Measurements from ENCODE around the gene NLRP8. TPM values are rescaled to one million over a fixed set of nuclear protein-coding genes. Genes with fewer than 3 reads are reported as not detected.
"Not testable (repeated sequence)": the region's sequence is repeated elsewhere in the genome, so short reads cannot be mapped to it uniquely, and the experiment has no call there.

Gene NLRP8
- total and polyA plus RNA-seq, 7 donors, result not detected

DNA sequence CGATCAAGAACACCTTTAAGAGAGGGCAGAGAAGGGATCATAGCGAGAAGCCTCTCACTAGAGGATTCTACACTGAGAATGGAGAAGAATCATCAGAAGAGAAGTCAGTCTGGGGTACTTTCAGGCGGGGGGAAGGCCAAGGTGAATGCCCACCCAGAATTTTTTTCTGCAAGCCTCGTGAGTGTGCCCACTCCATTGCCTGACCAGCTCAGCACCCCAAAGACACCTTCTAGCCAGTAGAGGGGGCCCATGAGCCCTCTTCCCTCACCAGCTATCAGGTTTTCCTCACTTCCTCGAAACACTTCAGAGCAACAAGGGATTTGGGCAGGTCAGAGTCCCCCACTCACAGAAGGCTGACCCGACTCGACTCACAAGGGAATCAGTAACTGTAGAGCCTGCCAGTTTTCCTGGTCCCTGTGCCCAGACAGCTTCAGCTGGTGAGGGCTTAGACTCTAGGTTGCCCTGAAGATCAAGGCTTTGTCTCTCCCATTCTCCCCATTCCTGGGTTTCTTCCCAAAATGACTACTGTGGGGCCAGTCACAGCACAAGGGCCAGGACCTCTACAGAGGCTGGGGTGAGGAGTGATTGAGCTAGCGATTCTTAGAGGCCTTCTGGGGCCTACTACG, 33.9 kb upstream of the NLRP8 start:
- H3K4me3 ChIP-seq, result no peak overlapping the region
- TF ChIP-seq, protein P1, sequence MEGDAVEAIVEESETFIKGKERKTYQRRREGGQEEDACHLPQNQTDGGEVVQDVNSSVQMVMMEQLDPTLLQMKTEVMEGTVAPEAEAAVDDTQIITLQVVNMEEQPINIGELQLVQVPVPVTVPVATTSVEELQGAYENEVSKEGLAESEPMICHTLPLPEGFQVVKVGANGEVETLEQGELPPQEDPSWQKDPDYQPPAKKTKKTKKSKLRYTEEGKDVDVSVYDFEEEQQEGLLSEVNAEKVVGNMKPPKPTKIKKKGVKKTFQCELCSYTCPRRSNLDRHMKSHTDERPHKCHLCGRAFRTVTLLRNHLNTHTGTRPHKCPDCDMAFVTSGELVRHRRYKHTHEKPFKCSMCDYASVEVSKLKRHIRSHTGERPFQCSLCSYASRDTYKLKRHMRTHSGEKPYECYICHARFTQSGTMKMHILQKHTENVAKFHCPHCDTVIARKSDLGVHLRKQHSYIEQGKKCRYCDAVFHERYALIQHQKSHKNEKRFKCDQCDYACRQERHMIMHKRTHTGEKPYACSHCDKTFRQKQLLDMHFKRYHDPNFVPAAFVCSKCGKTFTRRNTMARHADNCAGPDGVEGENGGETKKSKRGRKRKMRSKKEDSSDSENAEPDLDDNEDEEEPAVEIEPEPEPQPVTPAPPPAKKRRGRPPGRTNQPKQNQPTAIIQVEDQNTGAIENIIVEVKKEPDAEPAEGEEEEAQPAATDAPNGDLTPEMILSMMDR (IDR thresholded peaks at IDR 0.05), result no peak
- no peaks in the 10 kb centered on the region for H3K27me3 ChIP-seq (ENCODE audit: insufficient read depth in 3 of 3, low read length in 2 of 3)
- peaks cover 14% of the 10 kb centered on the region for H3K9me3 ChIP-seq
- no peaks in the 10 kb centered on the region for H3K36me3 ChIP-seq (ENCODE audit: insufficient read depth in 1 of 2, low read depth in 1 of 2)
- no peak overlapping the region for H3K27ac ChIP-seq
- intact Hi-C loops (cut with DNase I), result no loop called here
- DNase-seq (no peak), ATAC-seq (no peak)
- no peaks in the 10 kb centered on the region for H3K4me1 ChIP-seq
- WGBS, 3 donors, result 47 to 49% (median 48%) methylated on average over 9 of the region's 9 CpGs

DNA sequence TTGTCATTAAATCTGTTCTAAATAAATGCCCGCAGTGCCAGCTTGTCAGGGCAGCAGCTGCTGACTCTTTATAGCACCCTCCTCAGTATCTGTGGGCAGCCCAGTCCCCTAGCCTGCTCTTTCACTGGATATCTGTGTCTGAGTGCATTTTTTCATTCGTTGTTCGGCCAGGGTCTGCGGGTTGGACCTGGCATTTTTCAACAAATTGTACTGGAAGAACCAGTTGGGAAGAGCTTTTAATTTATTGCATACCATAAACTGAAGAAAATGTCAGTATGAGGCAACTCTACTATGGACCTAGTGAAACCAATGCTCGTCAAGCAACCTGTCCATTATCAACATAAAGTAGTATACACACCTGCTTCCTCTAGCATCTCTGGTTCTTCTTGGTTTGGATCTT, 24.1 kb upstream of the NLRP8 start:
- WGBS, 3 donors, result 71 to 75% (median 73%) methylated on average over 5 of the region's 5 CpGs
- TF ChIP-seq, protein P1 (IDR thresholded peaks at IDR 0.05), result no peak

DNA sequence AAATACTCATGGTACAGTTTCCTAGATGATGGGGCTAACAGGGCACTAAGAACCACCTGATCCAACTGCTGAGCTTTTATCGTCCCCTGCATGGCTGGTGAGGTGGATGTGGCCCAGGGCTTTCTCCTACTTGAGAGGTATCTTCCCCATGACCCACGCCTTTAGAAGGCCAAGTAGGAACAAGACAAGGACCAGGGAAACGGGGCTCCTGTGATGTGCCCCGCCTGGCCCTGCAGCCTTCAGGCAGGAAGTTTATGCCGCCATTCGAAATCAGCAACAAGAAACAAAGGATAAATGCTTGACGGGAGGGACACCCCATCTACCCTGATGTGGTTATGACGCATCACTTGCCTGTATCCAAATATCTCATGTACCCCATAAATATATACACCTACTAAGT, 19.6 kb upstream of the NLRP8 start:
- ATAC-seq (no peak), DNase-seq (no peak)
- peaks cover 0 to 2% (median 0%) of the 10 kb centered on the region in 3 donors for H3K27me3 ChIP-seq (ENCODE audit: insufficient read depth in 3 of 3, low read length in 2 of 3)
- H3K4me3 ChIP-seq, result no peak overlapping the region
- peaks cover 15% of the 10 kb centered on the region for H3K9me3 ChIP-seq
- H3K36me3 ChIP-seq (ENCODE audit: insufficient read depth in 1 of 2, low read depth in 1 of 2), result no peaks in the 10 kb centered on the region
- no peak overlapping the region for H3K27ac ChIP-seq
- TF ChIP-seq, protein P1 (IDR thresholded peaks at IDR 0.05), result no peak
- intact Hi-C loops (cut with DNase I), result no loop called here
- no peaks in the 10 kb centered on the region for H3K4me1 ChIP-seq
- 71 to 75% (median 75%) methylated on average over 8 of the region's 8 CpGs for WGBS, 3 donors

More for the DNA sequence above, 24.1 kb upstream of the NLRP8 start:
- H3K27me3 ChIP-seq (ENCODE audit: insufficient read depth in 3 of 3, low read length in 2 of 3), result no peaks in the 10 kb centered on the region
- ATAC-seq (no peak), DNase-seq (no peak)
- intact Hi-C loops (cut with DNase I), result no loop called here
- peaks cover 23% of the 10 kb centered on the region for H3K9me3 ChIP-seq
- no peak overlapping the region for H3K4me3 ChIP-seq
- no peaks in the 10 kb centered on the region for H3K4me1 ChIP-seq
- H3K27ac ChIP-seq, result no peak overlapping the region
- no peaks in the 10 kb centered on the region for H3K36me3 ChIP-seq (ENCODE audit: insufficient read depth in 1 of 2, low read depth in 1 of 2)

DNA sequence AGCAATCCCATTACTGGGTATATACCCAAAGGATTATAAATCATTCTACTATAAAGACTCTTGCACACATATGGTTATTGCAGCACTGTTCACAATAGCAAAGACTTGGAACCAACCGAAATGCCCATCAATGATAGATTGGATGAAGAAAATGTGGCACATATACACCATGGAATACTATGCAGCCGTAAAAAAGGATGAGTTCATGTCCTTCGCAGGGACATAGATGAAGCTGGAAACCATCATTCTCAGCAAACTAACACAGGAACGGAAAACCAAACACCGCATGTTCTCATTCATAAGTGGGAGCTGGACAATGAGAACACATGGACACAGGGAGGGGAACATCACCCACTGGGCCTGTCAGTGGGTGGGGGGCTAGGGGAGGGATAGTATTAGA, 18.4 kb upstream of the NLRP8 start:
- H3K27ac ChIP-seq; H3K27me3 ChIP-seq (ENCODE audit: insufficient read depth in 3 of 3, low read length in 2 of 3); H3K4me1 ChIP-seq; H3K4me3 ChIP-seq; intact Hi-C loops (cut with DNase I); H3K9me3 ChIP-seq; H3K36me3 ChIP-seq (ENCODE audit: insufficient read depth in 1 of 2, low read depth in 1 of 2); DNase-seq; ATAC-seq: not testable (repeated sequence)
- WGBS, 3 donors, result 85 to 90% (median 90%) methylated on average over 5 of the region's 5 CpGs

DNA sequence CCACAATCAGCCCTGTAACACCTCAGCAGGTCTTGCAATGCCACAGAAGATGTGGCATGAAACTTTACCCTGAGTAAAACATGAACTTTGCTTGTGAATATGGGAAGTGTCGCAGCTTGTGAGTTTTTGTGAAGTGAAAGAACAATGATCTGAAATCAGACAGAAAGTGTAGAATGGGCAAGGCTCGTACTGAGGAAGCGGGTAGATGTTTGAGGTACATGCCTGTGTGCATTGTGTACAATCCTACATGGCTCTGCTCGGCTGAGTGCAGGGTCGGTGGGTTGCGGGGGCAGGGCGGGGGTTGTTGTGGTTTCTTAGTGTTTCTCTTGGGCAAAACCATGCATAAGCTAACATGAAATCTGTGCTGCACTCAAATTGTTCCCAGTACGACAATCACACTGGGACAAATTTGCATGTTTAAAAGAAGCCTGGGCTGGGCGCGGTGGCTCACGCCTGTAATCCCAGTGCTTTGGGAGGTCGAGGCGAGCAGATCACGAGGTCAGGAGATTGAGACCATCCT, 16.6 kb upstream of the NLRP8 start:
- ATAC-seq, result no peak
- Histone ChIP-seq H3K27me3 (ENCODE audit: insufficient read depth in 3 of 3, low read length in 2 of 3) (peaks cover 0 to 3% (median 0%) of the 10 kb centered on the region in 3 donors), H3K36me3 (ENCODE audit: insufficient read depth in 1 of 2, low read depth in 1 of 2) (no peaks in the 10 kb centered on the region), H3K4me3 (no peak overlapping the region), H3K4me1 (no peaks in the 10 kb centered on the region), H3K27ac (no peak overlapping the region), H3K9me3 (peaks cover 4% of the 10 kb centered on the region)
- intact Hi-C loops (cut with DNase I), result no loop called here
- TF ChIP-seq, protein P1 (IDR thresholded peaks at IDR 0.05), result no peak
- DNase-seq, result no peak
- 67 to 78% (median 73%) methylated on average over 14 of the region's 14 CpGs for WGBS, 3 donors
